LNCAP (cell line): ENCODE results near the gene SERAC1.

Experiments used
- TF ChIP-seq, protein P1 (sequence below): fragments of 450-650 bp; IDR thresholded peaks from 2 replicates; pipeline ENCODE4 v1.5.1; 2017; ENCODE audit warnings: mild to moderate bottlenecking

Gene SERAC1

GRCh38 chr6:158073776-158074175 lies 94.3 kb downstream of the SERAC1 start:
- TF ChIP-seq, protein P1, sequence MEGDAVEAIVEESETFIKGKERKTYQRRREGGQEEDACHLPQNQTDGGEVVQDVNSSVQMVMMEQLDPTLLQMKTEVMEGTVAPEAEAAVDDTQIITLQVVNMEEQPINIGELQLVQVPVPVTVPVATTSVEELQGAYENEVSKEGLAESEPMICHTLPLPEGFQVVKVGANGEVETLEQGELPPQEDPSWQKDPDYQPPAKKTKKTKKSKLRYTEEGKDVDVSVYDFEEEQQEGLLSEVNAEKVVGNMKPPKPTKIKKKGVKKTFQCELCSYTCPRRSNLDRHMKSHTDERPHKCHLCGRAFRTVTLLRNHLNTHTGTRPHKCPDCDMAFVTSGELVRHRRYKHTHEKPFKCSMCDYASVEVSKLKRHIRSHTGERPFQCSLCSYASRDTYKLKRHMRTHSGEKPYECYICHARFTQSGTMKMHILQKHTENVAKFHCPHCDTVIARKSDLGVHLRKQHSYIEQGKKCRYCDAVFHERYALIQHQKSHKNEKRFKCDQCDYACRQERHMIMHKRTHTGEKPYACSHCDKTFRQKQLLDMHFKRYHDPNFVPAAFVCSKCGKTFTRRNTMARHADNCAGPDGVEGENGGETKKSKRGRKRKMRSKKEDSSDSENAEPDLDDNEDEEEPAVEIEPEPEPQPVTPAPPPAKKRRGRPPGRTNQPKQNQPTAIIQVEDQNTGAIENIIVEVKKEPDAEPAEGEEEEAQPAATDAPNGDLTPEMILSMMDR: no peak

- TF ChIP-seq, protein P1: peak; percentile 58; the same call in 1 of the 2 replicates
These were observed 95.9 kb downstream of the SERAC1 start for GRCh38 chr6:158072083-158072721.

GRCh38 chr6:158071121-158072082 lies 96.7 kb downstream of the SERAC1 start:
- TF ChIP-seq, protein P1: no peak

- TF ChIP-seq, protein P1: no peak
These were observed 97.5 kb downstream of the SERAC1 start for GRCh38 chr6:158070513-158070912.

- TF ChIP-seq, protein P1: no peak
These were observed 98.3 kb downstream of the SERAC1 start for GRCh38 chr6:158069800-158070195.

DNA sequence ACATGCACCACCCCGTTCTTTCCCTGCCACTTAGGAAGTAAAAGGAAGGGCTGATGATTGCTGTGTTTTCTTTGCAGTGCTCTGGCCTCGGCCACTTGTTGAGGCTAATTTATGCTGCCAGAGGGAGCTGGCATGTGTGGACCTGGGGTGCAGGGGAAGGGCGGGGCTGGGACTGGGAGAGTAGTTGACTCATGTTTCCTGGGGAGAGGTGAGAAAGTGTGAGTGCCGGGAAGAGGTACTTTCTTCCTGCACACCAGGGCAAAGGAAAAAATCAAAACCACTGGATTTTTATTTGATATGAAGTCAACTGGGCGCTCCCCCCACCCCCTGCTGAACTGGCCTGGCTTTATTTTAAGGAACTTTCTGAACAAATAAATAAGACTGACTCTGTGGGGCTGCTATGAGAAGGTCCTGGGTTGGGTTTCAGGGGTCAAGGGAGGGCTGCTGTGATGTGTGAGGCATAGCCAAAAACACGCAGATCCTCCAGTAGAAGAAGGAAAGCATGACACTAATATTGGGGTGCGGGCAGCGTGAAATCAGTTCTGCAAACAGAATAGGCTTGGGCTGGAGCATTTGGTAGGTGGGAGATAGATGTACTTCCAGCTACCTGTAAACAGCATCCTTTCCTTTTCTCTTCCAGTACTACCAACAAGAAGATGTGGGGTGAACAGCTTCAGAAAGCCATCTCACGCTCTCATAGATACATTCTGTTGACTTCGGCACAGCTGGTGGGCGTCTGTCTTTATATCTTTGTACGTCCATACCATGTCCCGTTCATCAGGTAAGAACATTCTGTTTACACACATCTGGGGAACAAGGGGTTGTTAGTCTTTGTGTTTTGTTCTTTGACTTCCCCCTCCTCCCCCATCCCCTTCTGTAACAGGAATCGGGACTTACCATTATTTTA lies 98.9 kb downstream of the SERAC1 start:
- TF ChIP-seq, protein P1: no peak
